HG03159 (cell line): Measurements from ENCODE around the gene ASAP2.

Source experiments
- ATAC-seq: cut with Tn5 transposase; IDR thresholded peaks from one replicate; pipeline ENCODE4 v1.9.1; 2021; ENCODE audit warnings: mild to moderate bottlenecking, moderate library complexity; ENCODE audit not compliant: unreplicated experiment

Gene ASAP2

DNA sequence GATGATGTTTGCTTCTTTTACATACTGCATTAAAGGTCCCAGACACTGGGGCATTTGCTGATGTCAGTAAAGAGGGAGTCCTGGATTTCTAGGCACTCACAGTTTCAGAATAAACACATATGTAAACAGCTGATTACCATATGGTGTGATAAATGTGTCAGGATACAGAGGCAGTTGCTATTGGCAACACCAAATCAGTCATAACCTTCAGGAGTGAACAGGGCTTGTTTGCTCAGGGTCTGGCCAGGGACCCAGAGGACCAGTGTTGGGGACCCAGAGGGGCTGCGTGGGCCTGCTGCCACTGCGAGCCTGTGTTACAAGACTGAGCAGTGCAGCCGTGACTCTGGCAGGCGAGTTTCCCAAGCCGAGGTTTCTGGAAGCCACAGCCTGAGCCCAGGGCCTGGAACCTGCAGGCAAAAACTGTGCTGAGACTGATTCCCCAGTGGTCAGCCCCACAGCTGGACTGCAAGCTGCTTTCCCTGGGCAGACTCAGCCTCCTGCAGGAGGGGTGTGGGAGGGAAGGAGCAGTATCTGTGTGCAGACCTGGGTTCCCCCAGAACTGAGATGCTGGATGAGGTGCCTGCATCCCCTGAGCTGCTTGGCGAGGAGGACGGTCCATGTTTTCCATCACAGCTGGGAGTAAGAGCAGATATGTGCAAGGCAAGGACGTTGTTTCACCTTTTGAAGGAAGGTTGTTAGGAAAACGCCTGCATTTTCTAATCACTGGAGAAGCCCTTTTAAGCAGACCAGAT lies 23.6 kb downstream of the ASAP2 start:
- ATAC-seq = no peak

GRCh38 chr2:9230881-9231280 lies 24.3 kb downstream of the ASAP2 start:
- no peak for ATAC-seq

DNA sequence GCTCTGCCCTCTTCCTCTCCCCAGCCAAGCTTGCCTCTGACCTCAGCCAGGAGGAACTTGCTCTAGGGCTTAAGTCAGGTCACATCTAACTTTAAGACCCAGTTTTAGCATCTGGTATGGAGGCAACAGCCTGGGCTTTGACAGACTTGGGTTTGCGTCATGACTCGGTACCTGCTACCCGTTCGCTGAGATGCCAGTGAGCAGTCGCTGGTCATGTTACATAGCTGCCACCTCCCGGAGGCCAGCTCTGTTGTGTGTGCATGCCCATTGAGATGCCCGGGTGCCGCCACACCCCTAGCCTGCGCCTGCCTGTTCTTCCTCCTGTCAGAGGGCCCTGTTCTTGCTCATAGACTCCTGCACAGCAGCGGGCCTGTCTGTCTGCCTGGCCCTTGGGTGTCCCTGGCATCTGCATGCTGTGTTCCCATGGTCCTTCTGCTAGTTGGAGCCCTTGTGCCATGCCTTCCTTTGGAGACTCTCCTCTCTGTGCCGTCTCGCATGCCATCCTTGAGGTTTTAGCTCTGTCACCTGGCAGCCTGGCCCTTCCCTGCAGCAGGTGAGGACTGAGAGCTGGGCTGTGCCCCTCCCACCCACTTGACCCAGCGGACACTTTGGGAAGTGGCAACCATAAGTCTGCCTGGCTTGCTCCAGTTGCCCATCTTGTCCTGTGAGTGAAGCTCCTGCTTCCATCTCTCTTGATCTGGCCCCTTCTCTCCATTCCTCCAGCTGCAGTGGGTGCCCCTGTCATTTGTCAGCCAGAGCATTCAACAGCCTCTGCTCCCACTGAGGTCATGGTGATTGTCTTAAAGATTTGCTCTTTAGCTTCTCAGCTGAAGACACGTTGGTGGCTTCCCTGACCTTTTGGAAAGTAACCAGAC lies 24.9 kb downstream of the ASAP2 start:
- no peak for ATAC-seq

DNA sequence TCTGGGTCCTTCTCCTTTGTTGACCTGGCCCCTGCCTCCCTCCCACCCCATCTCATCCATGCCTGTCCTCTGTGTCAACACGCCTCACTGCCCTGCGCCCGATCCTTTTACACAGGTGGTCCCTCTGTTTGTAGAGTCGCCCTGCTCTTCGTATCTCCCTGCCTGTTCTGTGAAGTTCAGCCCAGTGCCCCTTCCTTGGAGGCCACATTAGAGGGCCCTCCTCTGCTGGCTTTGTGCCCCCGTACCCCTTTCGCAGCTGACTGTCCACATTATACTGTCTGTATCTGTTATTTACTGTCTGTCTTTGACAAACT lies 25.5 kb downstream of the ASAP2 start:
- ATAC-seq = no peak

DNA sequence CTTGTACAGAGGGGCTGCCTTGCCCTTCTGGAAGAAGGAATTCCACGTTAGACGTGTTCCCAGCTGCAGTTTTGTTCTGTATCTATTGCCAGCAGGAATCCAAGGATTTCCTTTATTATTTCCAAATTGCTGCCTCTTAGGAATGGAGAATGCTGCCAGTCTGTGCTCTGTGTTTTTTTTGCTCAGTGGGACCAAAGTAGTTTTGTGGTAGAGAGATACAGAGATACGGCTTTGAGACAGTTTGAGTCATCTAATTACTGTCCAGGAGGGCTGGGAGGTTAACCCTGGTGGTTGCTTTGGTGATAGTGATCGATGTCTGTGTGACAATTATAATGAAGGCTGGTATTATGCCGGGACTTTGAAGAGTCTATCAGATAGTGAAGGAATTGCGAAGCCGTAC lies 26.3 kb downstream of the ASAP2 start:
- no peak for ATAC-seq

DNA sequence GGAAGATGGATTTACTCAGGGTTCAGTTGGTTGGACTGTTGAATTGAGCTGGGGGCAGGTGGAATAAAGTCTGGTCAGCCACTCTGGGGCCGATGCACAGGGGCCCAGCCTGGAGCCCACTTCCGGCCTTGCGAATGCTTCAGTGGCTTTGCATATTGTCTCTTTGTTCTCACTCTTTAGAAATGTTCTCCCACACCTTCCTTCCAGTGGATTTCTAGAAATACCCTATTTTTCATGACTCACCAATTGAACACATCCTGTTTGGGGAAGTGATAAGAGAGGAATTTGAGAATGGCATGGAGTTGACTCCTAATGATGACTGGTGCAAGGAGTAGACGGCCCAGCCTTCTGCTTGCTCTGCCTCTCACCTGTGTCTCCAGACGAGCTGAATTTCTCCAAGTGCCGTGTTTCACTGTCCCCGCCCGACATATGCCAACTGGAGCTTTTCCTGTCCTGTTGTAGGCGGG lies 28.1 kb downstream of the ASAP2 start:
- ATAC-seq = no peak

- ATAC-seq = no peak
Measured at GRCh38 chr2:9235147-9236044, 28.8 kb downstream of the ASAP2 start.

DNA sequence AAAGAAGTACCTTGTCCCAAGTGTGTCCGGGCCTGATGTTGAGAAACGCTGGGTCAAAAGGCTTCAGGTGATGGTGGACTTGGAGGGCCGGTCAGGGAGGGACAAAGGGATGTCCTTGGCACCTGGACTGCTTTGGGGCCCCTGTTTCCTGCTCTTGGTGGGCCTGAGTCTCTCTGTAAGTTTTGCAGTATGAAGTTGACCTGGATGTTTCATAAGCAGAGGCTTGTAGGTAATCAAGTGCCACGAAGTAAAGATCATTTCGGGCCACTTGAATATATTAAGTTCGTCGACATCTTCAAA lies 29.4 kb downstream of the ASAP2 start:
- no peak for ATAC-seq

- no peak for ATAC-seq
Measured at GRCh38 chr2:9236867-9237266, 30.3 kb downstream of the ASAP2 start.

DNA sequence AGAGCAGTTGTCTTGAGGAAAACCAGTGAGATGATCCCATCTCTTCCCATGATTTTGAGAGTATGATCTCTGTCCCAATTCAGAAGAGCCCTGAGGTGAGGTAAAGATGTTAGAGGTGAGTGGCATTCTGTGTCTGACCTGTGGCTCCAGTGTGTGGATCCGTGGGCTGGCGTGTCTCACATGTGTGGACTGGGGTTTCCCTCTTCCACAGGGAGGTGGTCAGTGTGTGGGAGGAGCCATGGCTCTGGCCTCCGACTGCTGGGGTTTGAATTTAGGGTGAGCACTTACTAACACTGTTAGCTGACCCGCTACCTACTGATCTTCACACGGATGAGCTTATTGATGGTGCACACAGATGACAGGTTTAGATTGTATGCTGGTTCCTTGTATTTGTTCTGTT lies 31.2 kb downstream of the ASAP2 start:
- no peak for ATAC-seq

GRCh38 chr2:9238591-9239326 lies 32.1 kb downstream of the ASAP2 start:
- no peak for ATAC-seq

DNA sequence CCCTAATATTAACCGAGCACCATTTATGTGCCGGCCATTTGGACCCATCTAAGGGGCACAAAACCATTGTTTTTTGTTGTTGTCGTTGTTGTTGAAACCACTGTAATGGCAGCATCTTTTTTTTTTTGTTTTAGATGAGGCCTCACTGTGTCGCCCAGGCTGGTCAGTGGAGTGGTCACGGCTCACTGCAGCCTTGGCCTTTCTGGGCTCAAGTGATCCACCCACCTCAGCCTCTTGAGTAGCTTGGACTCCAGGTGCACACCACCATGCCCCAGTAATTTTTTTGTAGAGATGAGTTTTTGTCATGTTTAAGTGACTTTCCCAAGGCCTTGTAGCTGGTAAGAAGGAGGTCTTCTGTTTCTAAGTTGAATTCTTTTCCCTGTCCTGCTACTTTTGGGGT lies 33.0 kb downstream of the ASAP2 start:
- no peak for ATAC-seq

DNA sequence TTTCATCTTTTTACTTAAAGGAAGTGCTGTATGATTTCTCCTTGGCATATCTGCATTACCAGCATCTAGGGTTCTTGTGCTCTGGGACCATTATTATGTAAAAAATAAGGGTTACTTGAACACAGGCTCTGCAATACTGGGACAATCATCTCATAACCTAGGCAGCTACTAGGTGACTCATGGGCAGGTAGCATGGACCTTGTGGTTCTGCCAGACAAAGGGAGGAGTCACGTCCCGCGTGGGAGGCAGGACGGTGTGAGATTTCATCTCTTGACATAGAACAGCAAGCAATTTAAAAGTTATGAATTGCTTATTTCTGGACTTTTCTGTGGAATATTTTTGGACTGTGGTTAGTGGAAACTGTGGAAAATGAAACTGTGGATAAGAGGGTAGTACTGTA lies 34.1 kb downstream of the ASAP2 start:
- ATAC-seq = no peak

DNA sequence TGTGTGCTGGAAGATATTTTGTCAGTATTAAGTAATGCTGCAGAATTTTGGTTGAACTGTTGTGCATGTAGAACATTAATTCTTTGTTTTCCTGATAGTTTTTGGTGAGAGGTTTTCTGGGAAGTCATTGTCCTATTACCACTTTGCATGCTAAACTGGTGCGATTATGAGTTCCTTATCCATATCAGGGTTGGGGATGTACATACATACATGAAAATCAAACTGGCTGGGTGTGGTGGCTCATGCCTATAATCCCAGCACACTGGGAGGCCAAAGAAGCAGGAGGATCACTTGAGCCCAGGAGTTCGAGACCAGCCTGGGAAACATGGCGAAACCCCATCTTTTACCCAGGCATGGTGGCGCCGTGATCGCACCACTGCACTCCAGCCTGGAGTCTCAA lies 34.6 kb downstream of the ASAP2 start:
- ATAC-seq = no peak

DNA sequence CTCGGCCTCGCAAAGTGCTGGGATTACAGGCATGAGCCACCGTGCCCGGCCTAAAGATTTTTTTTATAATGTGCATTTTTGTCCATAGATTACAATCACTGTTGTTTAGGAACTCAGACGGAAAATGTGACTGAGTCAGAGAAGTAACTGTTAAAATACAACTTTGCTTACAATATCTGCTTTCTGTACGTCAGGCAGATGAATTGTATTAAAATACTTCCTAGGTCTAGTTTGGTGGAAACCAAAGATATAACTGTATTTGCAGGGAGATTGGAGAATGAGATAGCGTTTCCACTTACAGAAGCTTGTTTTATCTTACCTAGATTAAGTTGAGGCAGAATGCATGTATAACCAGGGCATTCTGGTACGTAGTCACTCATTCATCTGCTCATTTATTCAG lies 36.7 kb downstream of the ASAP2 start:
- no peak for ATAC-seq

- no peak for ATAC-seq
Measured at GRCh38 chr2:9244985-9245544, 38.5 kb downstream of the ASAP2 start.

GRCh38 chr2:9247177-9247576 lies 40.6 kb downstream of the ASAP2 start:
- ATAC-seq = no peak

- ATAC-seq = no peak
Measured at GRCh38 chr2:9247786-9248185, 41.2 kb downstream of the ASAP2 start.

DNA sequence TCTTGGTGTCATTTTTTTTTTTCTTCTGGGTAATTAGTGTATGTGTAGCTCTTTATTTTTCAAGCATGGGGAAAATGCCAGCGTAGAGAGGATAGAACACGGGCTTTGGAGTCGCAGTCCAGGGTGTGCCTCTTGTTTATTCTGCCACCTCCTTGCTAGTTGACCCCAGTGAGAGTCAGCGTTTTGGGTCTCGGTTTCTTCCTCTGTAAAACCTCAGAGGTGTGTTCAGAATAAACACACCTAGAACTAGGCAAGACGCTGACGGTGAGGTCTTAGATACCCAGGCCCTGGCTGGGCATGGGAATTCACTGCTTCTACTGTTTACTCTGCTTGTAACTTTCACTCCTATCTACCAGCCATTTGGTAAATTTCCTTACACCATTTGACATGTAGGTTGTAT lies 41.8 kb downstream of the ASAP2 start:
- ATAC-seq = no peak

DNA sequence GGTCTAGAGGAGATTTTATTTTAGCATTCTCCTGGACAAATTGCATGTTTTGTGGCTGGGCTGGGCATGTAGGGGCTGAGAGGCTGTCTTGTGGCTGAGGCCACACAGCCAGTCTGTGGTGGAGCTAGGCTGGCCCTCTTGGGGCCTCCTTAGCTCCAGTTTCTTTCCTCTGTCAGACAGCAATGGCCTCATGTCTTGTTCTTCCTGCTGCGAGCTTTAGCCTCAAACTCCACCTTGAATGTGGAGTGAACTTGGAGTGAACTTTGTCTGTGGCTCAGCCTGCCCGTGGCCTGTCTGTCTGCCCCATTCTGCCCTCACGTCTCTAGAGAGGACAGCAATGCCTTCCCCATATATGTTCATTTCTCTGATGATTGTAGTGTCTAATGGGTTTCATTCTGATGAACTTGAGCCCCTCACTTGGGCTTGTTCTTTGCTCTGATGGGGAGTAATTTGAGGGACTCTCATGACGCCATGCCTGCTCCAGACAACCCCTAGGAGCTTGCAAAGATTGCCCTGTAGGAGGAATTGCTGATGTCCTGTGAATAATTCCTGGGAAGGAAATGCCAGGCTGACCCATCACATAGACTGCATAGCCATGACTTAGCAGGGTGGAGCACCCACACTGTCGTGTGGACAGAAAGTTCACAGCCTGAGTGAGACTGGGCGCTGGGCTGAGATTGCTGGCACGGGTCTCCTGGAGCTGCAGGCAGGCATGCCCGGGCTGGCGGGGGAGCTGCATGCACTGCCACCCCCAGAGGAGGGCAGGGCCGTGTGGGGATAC lies 42.6 kb downstream of the ASAP2 start:
- no peak for ATAC-seq
